Activated T-cell treated with anti-CD3 and anti-CD28 coated beads, Interleukin-2, amount 50 U/mL, for 48 hours (primary cell): ENCODE data around the gene LRRC23.
"Not testable (repeated sequence)": the region's sequence is repeated elsewhere in the genome, so short reads cannot be mapped to it uniquely, and the experiment has no call there.

Experiments
- DNase-seq, 2 experiments: peaks; one replicate each; pipeline ENCODE4 v3.0.0-alpha.2; 2020

LRRC23 gene

GRCh38 chr12:6905414-6906040 lies 905 bp downstream of the LRRC23 start:
- DNase-seq: no peak

DNA sequence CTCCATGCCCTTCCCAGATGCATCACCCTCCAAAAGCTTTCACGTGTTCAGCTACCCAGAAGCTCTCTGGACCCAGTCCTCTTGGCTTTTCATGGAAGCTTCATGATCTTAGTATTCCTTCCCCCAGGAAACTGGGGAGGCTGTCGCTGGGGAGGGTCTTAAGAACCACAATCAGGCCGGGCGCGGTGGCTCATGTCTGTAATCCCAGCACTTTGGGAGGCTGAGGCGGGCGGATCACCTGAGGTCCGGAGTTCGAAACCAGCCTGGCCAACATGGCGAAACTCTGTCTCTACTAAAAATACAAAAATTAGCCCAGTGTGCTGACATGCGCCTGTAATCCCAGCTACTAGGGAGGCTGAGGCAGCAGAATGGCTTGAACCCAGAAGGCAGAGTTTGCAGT lies 3.5 kb downstream of the LRRC23 start:
- not testable (repeated sequence) for DNase-seq

DNA sequence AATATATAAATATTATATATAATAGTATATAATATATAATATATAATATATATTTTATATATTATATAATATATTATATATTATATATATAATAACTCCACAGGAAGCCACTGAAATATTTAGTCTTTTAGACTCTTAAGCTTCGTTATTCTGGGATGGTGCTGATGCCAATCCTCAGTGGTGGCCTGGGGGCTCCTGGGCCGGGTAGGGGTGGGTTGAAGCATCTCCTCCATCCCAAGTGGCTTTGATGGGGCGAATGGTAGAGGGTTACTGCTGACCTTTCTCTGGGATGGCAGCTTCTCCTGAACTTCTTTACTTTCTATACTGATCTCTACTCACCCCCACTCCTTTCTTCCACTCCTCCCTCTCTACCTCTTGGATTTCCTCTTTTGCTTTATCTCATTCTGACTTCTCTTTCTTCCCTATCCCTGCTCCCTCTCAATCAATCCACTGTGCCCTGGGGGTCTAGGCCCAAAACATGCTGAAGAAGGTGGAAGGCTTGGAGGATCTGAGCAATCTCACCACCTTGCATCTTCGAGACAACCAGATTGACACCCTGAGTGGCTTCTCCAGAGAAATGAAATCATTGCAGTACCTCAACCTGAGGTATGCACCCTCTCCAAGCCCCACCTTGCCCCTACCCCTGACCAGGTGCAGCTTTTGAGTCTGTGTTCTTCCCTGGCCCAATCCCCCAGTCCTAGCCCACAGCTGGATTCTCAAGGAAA lies 5.0 kb downstream of the LRRC23 start:
- DNase-seq: no peak

DNA sequence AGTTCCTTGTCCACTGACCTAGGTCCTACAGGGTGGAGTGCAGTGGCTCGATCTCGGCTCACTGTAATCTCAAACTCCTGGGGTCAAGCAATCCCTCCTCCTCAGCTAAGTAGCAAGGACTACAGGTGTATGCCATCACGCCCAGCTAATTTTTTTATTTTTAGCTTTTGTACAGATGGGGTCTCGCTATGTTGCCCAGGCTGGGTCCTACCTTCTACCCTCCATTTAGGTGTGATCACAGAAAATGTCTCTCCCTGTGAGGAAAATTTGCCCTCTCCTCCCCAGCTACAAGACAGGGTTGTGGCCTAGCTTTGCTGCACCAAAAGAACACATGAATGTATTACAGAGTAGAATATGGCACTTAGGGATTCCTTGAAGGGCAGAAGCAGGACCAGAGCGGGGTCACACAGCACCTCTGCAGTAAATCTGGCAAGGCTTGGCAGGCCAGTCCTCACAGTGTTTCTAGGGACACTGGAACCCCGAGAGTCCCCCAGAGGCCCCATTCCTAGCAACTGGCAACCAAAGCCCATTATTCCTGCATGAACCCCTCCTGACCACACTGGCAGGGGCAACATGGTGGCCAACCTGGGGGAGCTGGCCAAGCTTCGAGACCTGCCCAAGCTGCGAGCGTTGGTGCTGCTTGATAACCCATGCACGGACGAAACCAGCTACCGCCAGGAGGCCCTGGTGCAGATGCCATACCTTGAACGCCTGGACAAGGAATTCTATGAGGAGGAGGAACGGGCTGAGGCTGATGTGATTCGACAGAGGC lies 7.7 kb downstream of the LRRC23 start:
- DNase-seq: no peak

- DNase-seq: peak; percentile 81 to 88
Measured at GRCh38 chr12:6914246-6914946, 9.8 kb downstream of the LRRC23 start, which contains the start of gene ENO2. Gene ENO2, plus strand, starts transcription at chr12:6914580. Its CDS starts 1,253 bp downstream, at chr12:6915833.

DNA sequence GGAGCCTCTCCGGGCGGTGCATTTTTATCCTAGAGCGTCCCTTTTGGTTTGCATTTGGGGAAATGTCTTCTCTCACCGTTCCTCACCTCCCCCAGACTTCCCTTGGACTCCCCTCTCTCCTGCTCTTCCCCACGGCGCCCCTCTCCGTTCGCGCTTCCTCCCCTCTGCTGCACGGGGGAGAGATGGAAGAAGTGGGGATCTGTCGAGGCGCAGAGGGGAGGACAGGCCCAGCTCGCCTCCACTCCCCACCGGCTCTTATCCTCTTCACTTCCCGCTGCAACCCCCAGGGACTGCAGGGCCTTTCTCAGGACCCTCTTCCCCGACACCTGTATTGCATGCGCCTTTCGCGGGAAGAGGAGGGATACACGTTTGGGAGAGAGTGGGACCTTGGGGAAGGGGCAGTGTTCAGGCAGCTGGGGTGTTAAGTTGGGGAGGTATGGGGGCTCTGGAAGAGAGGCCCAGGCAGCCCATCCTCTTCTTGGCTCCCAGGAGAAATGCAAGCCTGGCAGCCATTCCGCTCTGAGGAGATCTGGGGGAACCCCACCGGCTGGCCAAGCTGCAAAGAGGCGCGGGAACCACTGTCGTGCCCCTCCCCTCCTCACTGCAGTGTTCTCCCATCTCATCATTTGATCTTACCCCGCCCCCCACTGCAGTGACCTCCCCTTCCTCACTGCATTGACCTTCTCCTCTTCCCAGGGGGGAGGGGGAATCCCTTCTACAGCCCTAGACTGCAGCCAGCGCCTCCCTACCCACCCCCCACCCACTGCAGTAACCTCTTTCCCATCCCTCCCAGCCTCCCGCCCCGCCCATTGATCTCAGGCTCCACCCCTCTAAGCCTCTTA lies 10.5 kb downstream of the LRRC23 start:
- peak in 1 of 2 experiments; percentile 51 for DNase-seq

- DNase-seq: no peak
Measured at GRCh38 chr12:6915789-6916285, 11.2 kb downstream of the LRRC23 start.

GRCh38 chr12:6916426-6917200 lies 12.0 kb downstream of the LRRC23 start:
- DNase-seq: no peak

- DNase-seq: no peak
Measured at GRCh38 chr12:6917491-6918231, 13.0 kb downstream of the LRRC23 start.

GRCh38 chr12:6919588-6919987 lies 15.0 kb downstream of the LRRC23 start:
- DNase-seq: no peak

DNA sequence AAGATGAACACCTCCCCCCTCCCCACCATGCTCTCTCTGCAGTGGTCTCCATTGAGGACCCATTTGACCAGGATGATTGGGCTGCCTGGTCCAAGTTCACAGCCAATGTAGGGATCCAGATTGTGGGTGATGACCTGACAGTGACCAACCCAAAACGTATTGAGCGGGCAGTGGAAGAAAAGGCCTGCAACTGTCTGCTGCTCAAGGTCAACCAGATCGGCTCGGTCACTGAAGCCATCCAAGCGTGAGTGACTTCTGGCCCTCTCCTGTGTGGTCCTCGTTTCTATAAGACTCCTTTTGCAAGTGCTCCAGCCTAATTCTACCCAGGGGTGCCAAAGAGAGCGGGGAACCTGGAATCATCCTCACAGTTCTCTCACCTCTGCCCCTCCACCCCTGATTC lies 16.9 kb downstream of the LRRC23 start:
- no peak for DNase-seq

DNA sequence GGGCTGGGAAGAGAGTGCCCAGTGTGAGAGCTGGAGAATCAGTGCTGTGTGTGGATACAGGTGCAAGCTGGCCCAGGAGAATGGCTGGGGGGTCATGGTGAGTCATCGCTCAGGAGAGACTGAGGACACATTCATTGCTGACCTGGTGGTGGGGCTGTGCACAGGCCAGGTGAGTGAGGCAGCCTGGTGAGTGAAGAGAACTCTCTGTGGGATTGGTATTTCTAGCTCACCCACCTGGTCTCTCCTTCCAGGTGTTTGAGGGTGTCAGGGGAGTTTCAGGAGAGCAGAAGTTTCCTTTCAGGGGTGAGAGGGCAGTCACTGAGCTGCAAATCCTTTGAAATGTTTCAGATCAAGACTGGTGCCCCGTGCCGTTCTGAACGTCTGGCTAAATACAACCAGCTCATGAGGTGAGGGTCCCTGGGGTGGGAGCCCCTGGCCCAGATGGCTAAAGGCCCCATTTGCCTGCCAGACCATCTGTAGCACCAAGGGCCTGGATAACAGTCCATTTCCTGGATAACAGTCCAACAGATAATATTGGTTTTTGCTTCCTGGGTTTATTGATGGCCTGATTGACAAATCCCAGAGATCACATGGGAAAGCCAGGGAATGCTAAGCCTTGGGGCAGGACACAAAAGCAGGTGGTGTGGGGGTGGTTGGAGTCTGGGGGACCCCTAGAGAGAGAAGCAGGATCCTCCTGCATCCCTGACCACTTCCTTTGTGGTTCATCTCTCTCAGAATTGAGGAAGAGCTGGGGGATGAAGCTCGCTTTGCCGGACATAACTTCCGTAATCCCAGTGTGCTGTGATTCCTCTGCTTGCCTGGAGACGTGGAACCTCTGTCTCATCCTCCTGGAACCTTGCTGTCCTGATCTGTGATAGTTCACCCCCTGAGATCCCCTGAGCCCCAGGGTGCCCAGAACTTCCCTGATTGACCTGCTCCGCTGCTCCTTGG lies 17.6 kb downstream of the LRRC23 start:
- DNase-seq: no peak

GRCh38 chr12:6923003-6923732 lies 18.5 kb downstream of the LRRC23 start:
- no peak for DNase-seq

- no peak for DNase-seq
Measured at GRCh38 chr12:6923851-6924250, 19.2 kb downstream of the LRRC23 start.

DNA sequence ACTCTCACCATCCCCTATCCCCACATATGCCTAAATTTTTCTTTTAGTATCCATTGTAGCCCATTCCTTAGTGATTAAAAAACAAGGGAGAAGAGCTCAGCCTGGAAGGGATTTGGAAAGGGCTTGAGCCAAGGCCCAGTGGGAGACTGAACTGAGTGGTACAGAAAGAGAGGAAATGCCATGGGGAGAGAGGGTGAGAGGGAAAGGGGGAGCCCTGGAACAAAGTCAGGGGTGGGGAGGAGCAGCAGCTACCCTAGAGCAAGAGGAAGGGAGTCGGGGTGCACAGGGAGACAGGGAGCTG lies 20.6 kb downstream of the LRRC23 start:
- no peak for DNase-seq

- DNase-seq: no peak
Measured at GRCh38 chr12:6925540-6926279, 21.1 kb downstream of the LRRC23 start.

DNA sequence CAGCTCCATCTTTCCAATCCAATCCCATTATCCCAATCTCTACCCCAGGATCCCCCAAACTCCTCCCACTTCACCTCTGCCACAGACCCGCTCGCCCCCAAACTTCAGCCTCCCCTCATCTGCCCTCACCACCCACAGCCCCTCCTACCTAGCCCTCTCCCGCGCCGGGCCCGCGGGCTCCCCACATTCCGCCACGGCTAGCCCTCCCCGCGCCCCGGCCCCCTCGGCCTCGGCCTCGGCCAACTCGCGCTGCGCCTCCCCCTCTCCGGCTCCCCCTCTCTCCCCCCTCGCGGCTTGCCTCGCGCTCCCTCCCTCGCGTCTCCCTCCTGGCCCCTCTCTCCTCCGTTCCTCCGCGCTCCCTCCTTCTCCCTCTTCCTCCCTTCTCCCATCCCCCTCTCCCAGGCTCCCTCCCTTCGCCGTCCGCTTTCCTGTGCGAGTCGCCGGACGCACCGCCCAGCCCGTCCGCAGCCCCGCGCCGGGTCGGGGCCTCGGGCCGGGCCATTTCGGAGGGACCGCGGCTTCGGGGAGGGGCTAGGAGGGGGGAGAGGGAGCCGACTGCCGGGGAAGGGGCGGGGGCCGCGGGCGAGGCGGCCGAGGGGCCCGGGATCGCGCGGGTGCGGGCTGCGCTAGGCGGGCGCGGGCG lies 22.9 kb downstream of the LRRC23 start, which contains the start of gene ATN1:
ATN1 (plus strand) TSS at position 581 of the 643 bp plus-strand sequence. CDS start 6,043 bp downstream, outside the sequence.
- DNase-seq: peak; percentile 62 to 67
